GM12878 (cell line): ENCODE data around the gene TARBP1. TPM values are rescaled to one million over a fixed set of nuclear protein-coding genes. Genes with fewer than 3 reads are reported as not detected.

Experiments used
- ASH2L ChIP-seq: fragments of 300-600, 200-600 bp; sonication (generic); IDR thresholded peaks from 2 replicates; pipeline ENCODE4 v1.6.1; 2017; ENCODE audit warnings: low read depth, mild to moderate bottlenecking, borderline replicate concordance
- BRCA1 ChIP-seq: IDR thresholded peaks from 2 replicates; pipeline ENCODE4 v1.6.1; 2011; ENCODE audit warnings: low read depth, low read length, improper control_type of control experiment
- CBX3 ChIP-seq: fragments of 200-600 bp; sonication (generic); IDR thresholded peaks from 2 replicates; pipeline ENCODE4 v1.6.1; 2016; ENCODE audit warnings: low read depth, borderline replicate concordance
- DPF2 ChIP-seq: fragments of 450-650 bp; IDR thresholded peaks from 2 replicates; pipeline ENCODE4 v1.6.1; 2017; ENCODE audit warnings: mild to moderate bottlenecking
- E4F1 ChIP-seq: fragments of 450-650 bp; IDR thresholded peaks from 2 replicates; pipeline ENCODE4 v1.6.1; 2018; ENCODE audit warnings: borderline replicate concordance, mild to moderate bottlenecking; ENCODE audit not compliant: partially characterized antibody
- IRF5 ChIP-seq: fragments of 450-650 bp; IDR thresholded peaks from 2 replicates; pipeline ENCODE4 v1.6.1; 2017; ENCODE audit warnings: borderline replicate concordance
- PAX5 ChIP-seq: IDR thresholded peaks from 2 replicates; pipeline ENCODE4 v1.6.1; 2011; ENCODE audit warnings: low read depth, low read length, borderline replicate concordance
- PKNOX1 ChIP-seq: fragments of 450-650 bp; IDR thresholded peaks from 2 replicates; pipeline ENCODE4 v1.6.1; 2016; ENCODE audit warnings: mild to moderate bottlenecking
- POLR2AphosphoS5 ChIP-seq: IDR thresholded peaks from 2 replicates; pipeline ENCODE4 v1.6.1; 2011; ENCODE audit warnings: mild to moderate bottlenecking, low read length, inconsistent platforms
- RAD21 ChIP-seq: IDR thresholded peaks from 2 replicates; pipeline ENCODE4 v1.6.1; 2011; ENCODE audit warnings: mild to moderate bottlenecking, low read depth, low read length, moderate library complexity; ENCODE audit not compliant: insufficient read depth
- REST ChIP-seq: IDR thresholded peaks from 2 replicates; pipeline ENCODE4 v1.6.1; 2012; ENCODE audit warnings: mild to moderate bottlenecking, low read depth, low read length
- SMARCA5 ChIP-seq: fragments of 450-650 bp; IDR thresholded peaks from 2 replicates; pipeline ENCODE4 v1.6.1; 2017; ENCODE audit warnings: mild to moderate bottlenecking
- SPI1 ChIP-seq: IDR thresholded peaks from 2 replicates; pipeline ENCODE4 v1.6.1; 2011; ENCODE audit warnings: low read depth, mild to moderate bottlenecking, low read length, moderate library complexity, borderline replicate concordance; ENCODE audit not compliant: insufficient read depth
- TCF7 ChIP-seq: IDR thresholded peaks from 2 replicates; pipeline ENCODE4 v1.6.1; 2014; ENCODE audit warnings: antibody characterized with exemption, borderline replicate concordance
- ZBTB40 ChIP-seq: fragments of 450-650 bp; IDR thresholded peaks from 2 replicates; pipeline ENCODE4 v1.6.1; 2016; ENCODE audit warnings: mild to moderate bottlenecking, moderate library complexity, borderline replicate concordance
- ZNF274 ChIP-seq: IDR thresholded peaks from one replicate; pipeline ENCODE4 v1.8.0; 2011; ENCODE audit not compliant: insufficient read length, insufficient read depth
- polyA plus RNA-seq, 11 experiments: library from polyadenylated mRNA; depleted of rRNA in 4 of 11; unstranded in 6 of 11; stranded (reverse) in 5 of 11; fragments of >200 nt; fragmentation: Nextera tagmentation in 4 of 11; fragmentation: Illumina TruSeq in 1 of 11; extraction: Ambion mirVana in 4 of 11; extraction: Trizol in 1 of 11; gene quantifications; 1 replicate in 1 of 11; 2 replicates in 10 of 11; pipeline versions ENCODE4 v1.2.1 to v1.2.3, GENCODE V29; 2011 to 2016; ENCODE audit warnings: inconsistent platforms in 2 of 11, missing spikeins in 2 of 11, low read depth in 1 of 11
- total RNA-seq, 4 experiments: library from RNA; depleted of rRNA in 3 of 4; stranded (reverse); fragments of >200 nt in 3 of 4; fragmentation: Illumina TruSeq in 1 of 4; extraction: Trizol in 1 of 4; gene quantifications; 2 replicates each; pipeline versions ENCODE4 v1.2.1 to v1.2.3, GENCODE V29; 2013 to 2021

TARBP1 gene
- total and polyA plus RNA-seq, 10 of the 15 experiments (the other 5 are each of a cell fraction or from before 2014, with no cell fraction given) = 10.8 to 94.4 (median 35.3) TPM

- TF ChIP-seq BRCA1 = no peak
- TF ChIP-seq ASH2L = no peak
- TF ChIP-seq ZNF274 = no peak
- no peak for TF ChIP-seq REST
- TF ChIP-seq TCF7 = no peak
- TF ChIP-seq SPI1 = no peak
- TF ChIP-seq PAX5 = no peak
- TF ChIP-seq CBX3 = no peak
- 0 out of 2 replicates have a peak, but pooled peaks have one; percentile 14 for TF ChIP-seq ZBTB40
- TF ChIP-seq POLR2AphosphoS5 = no peak
- peak; percentile 96 for TF ChIP-seq RAD21
- TF ChIP-seq DPF2 = no peak; the same call in 1 of the 2 replicates
- no peak for TF ChIP-seq IRF5
- TF ChIP-seq PKNOX1 = peak; percentile 13; the same call in 1 of the 2 replicates
- no peak for TF ChIP-seq E4F1
- TF ChIP-seq SMARCA5 = peak; percentile 71; the same call in 1 of the 2 replicates
Measured at GRCh38 chr1:234499119-234499942, 20.4 kb upstream of the TARBP1 start (continued).
